Bone marrow (tissue), 2 donors: Measurements from ENCODE around the gene NOTCH4.
"Not testable (repeated sequence)": the region's sequence is repeated elsewhere in the genome, so short reads cannot be mapped to it uniquely, and the experiment has no call there.

Source experiments
- DNase-seq, 2 donors: peaks; one replicate each; lab custom pipeline; 2025; lab: John Stamatoyannopoulos, UW

The NOTCH4 gene

GRCh38 chr6:32193096-32193495 lies 30.8 kb downstream of the NOTCH4 start:
- DNase-seq: not testable (repeated sequence)

GRCh38 chr6:32192608-32193039 lies 31.2 kb downstream of the NOTCH4 start, which contains the start of gene GPSM3:
TSS of gene GPSM3 (minus strand) at chr6:32192643. CDS start at chr6:32192513, 130 bp downstream.
- peak; percentile 55 to 81 for DNase-seq

GRCh38 chr6:32191696-32192607 lies 31.9 kb downstream of the NOTCH4 start:
- peak in 1 of 2 donors; percentile 9 for DNase-seq

- no peak for DNase-seq
Observed at GRCh38 chr6:32190911-32191677, 32.8 kb downstream of the NOTCH4 start.

GRCh38 chr6:32190054-32190851 lies 33.6 kb downstream of the NOTCH4 start, which contains the start of gene PBX2:
TSS of gene PBX2 (minus strand) at chr6:32190202. CDS start at chr6:32189915, 287 bp downstream.
- peak; percentile 59 to 97 for DNase-seq

GRCh38 chr6:32189742-32190053 lies 34.2 kb downstream of the NOTCH4 start:
- no peak for DNase-seq

- no peak for DNase-seq
Observed at GRCh38 chr6:32189069-32189741, 34.7 kb downstream of the NOTCH4 start.

- DNase-seq: no peak
Observed at GRCh38 chr6:32188381-32189068, 35.3 kb downstream of the NOTCH4 start.

GRCh38 chr6:32187725-32188380 lies 36.0 kb downstream of the NOTCH4 start:
- not testable (repeated sequence) for DNase-seq

- no peak for DNase-seq
Observed at GRCh38 chr6:32187009-32187709, 36.7 kb downstream of the NOTCH4 start.

GRCh38 chr6:32186151-32186840 lies 37.6 kb downstream of the NOTCH4 start:
- not testable (repeated sequence) for DNase-seq

GRCh38 chr6:32185681-32186131 lies 38.2 kb downstream of the NOTCH4 start:
- DNase-seq: not testable (repeated sequence)

- no peak for DNase-seq
Observed at GRCh38 chr6:32184084-32184640, 39.7 kb downstream of the NOTCH4 start, which contains the start of gene AGER. TSS of gene AGER (minus strand) at chr6:32184253. CDS start at chr6:32184222, 31 bp downstream.

- no peak for DNase-seq
Observed at GRCh38 chr6:32183483-32184083, 40.3 kb downstream of the NOTCH4 start.

- DNase-seq: no peak
Observed at GRCh38 chr6:32183030-32183429, 40.8 kb downstream of the NOTCH4 start.

GRCh38 chr6:32182555-32182981 lies 41.3 kb downstream of the NOTCH4 start:
- DNase-seq: no peak

GRCh38 chr6:32181915-32182529 lies 41.8 kb downstream of the NOTCH4 start:
- DNase-seq: no peak
